A549 (cell line): ENCODE data around the gene EBF3. TPM values are rescaled to one million over a fixed set of nuclear protein-coding genes. Genes with fewer than 3 reads are reported as not detected.

Experiments used
- ATAC-seq, 2 experiments: fragments of 200-7000 bp in 1 of 2; fragments of >200 bp in 1 of 2; cut with Nextera tagmentation in 1 of 2; cut with Tn5 transposase in 1 of 2; 3 replicates each; pipeline versions ENCODE4 v1.8.0 to v1.9.1; 2018 to 2020; ENCODE audit warnings: mild to moderate bottlenecking in 1 of 2, moderate library complexity in 1 of 2
- CTCF ChIA-PET: fragments of 300-600 bp; sonication (Branson Sonifier 250); formaldehyde crosslinking; extraction: SDS; loops from one replicate; lab custom pipeline; 2021; ENCODE audit warnings: antibody characterized with exemption, inconsistent platforms; lab: Yijun Ruan, JAX
- POLR2A ChIA-PET: fragments of 350-600 bp; formaldehyde crosslinking; extraction: SDS; loops from one replicate; lab custom pipeline; 2021; ENCODE audit warnings: antibody characterized with exemption, inconsistent platforms; lab: Yijun Ruan, JAX
- DNase-seq, 2 experiments: peaks; one replicate each; pipeline versions ENCODE4 v3.0.0 to v3.0.0-alpha.2; 2011 to 2016; ENCODE audit warnings: low read depth in 1 of 2, low spot score in 1 of 2
- FAIRE-seq: peaks from 2 replicates; lab custom pipeline; 2011; peaks lifted over from hg19 to GRCh38; lab: Jason Lieb, UNC
- H3K27ac ChIP-seq, 2 experiments: fragments of >200 bp; sonication (Bioruptor Twin); formaldehyde crosslinking; 3 replicates each; pipeline ENCODE4 v1.5.1; 2016 to 2017
- H3K4me1 ChIP-seq: fragments of >200 bp; sonication (Bioruptor Twin); formaldehyde crosslinking; 3 replicates; pipeline ENCODE4 v1.6.1; 2016
- H3K4me2 ChIP-seq: fragments of >200 bp; sonication (Bioruptor Twin); formaldehyde crosslinking; 3 replicates; pipeline ENCODE4 v1.6.1; 2016
- H3K4me3 ChIP-seq: fragments of >200 bp; sonication (Bioruptor Twin); formaldehyde crosslinking; 3 replicates; pipeline ENCODE4 v1.5.1; 2016
- H3K9me3 ChIP-seq: fragments of >200 bp; sonication (Bioruptor Twin); formaldehyde crosslinking; 3 replicates; pipeline ENCODE4 v1.6.1; 2016
- CBX8 ChIP-seq: fragments of 200-600 bp; sonication (generic); IDR thresholded peaks from 2 replicates; pipeline ENCODE4 v1.6.1; 2016
- CEBPB ChIP-seq, 2 experiments: fragments of >200 bp in 1 of 2; sonication (Bioruptor Twin) in 1 of 2; formaldehyde crosslinking in 1 of 2; IDR thresholded peaks; 2 replicates each; pipeline ENCODE4 v1.6.1; 2012 to 2016
- EHF ChIP-seq: fragments of 250-450 bp; sonication (Bioruptor Pico); IDR thresholded peaks from 2 replicates; pipeline ENCODE4 v1.5.0; 2020; ENCODE audit warnings: mild to moderate bottlenecking
- EHMT2 ChIP-seq: fragments of 200-600 bp; sonication (generic); IDR thresholded peaks from 2 replicates; pipeline ENCODE4 v1.6.1; 2016; ENCODE audit warnings: antibody characterized with exemption, low read depth, mild to moderate bottlenecking, moderate library complexity
- ESRRA ChIP-seq: fragments of 150-350 bp; IDR thresholded peaks from 2 replicates; pipeline ENCODE4 v1.6.1; 2014; ENCODE audit warnings: mild to moderate bottlenecking, low read length, borderline replicate concordance
- FOSL2 ChIP-seq, 2 experiments: fragments of 450-650 bp in 1 of 2; fragments of >200 bp in 1 of 2; sonication (Bioruptor Twin) in 1 of 2; formaldehyde crosslinking; IDR thresholded peaks; 2 replicates each; pipeline versions ENCODE4 v1.5.0 to v1.6.1; 2016 to 2020; ENCODE audit warnings: mild to moderate bottlenecking in 1 of 2, moderate library complexity in 1 of 2
- GATA3 ChIP-seq: IDR thresholded peaks from 2 replicates; pipeline ENCODE4 v1.6.1; 2012; ENCODE audit warnings: borderline replicate concordance
- HOXB13 ChIP-seq: fragments of 250-450 bp; sonication (Bioruptor Pico); IDR thresholded peaks from 2 replicates; pipeline ENCODE4 v1.5.0; 2020; ENCODE audit warnings: low read depth, mild to moderate bottlenecking, moderate library complexity
- JUN ChIP-seq, 2 experiments: fragments of >200 bp; sonication (Bioruptor Twin); formaldehyde crosslinking; IDR thresholded peaks; 2 replicates in 1 of 2; 3 replicates in 1 of 2; pipeline ENCODE4 v1.6.1; 2016 to 2017
- NFE2L2 ChIP-seq: fragments of 150-350 bp; conservative IDR thresholded peaks from 2 replicates; pipeline ENCODE4 v1.6.1; 2014; ENCODE audit warnings: low read length
- RAD21 ChIP-seq, 2 experiments: fragments of >200 bp in 1 of 2; sonication (Bioruptor Twin) in 1 of 2; formaldehyde crosslinking in 1 of 2; IDR thresholded peaks in 1 of 2; conservative IDR thresholded peaks in 1 of 2; 2 replicates in 1 of 2; 3 replicates in 1 of 2; pipeline ENCODE4 v1.6.1; 2012 to 2018; ENCODE audit warnings: inconsistent platforms in 1 of 2
- RNF2 ChIP-seq: fragments of 200-600 bp; sonication (generic); IDR thresholded peaks from 2 replicates; pipeline ENCODE4 v1.6.1; 2016; ENCODE audit warnings: low read depth, mild to moderate bottlenecking, antibody characterized with exemption, moderate library complexity, borderline replicate concordance
- SREBF2 ChIP-seq: fragments of 450-650 bp; IDR thresholded peaks from 2 replicates; pipeline ENCODE4 v1.6.1; 2014; ENCODE audit warnings: mild to moderate bottlenecking, moderate library complexity
- TFCP2L1 ChIP-seq: fragments of 250-450 bp; sonication (Bioruptor Pico); IDR thresholded peaks from 2 replicates; pipeline ENCODE4 v1.5.0; 2021; ENCODE audit warnings: mild to moderate bottlenecking
- TP53 ChIP-seq: fragments of 250-450 bp; sonication (Bioruptor Pico); IDR thresholded peaks from 2 replicates; pipeline ENCODE4 v1.5.0; 2021; ENCODE audit warnings: mild to moderate bottlenecking, moderate library complexity
- ZC3H11A ChIP-seq: fragments of 450-650 bp; IDR thresholded peaks from 2 replicates; pipeline ENCODE4 v1.6.1; 2014; ENCODE audit warnings: antibody characterized with exemption, mild to moderate bottlenecking
- ZSCAN20 ChIP-seq: fragments of 250-450 bp; sonication (Bioruptor Pico); IDR thresholded peaks from 2 replicates; pipeline ENCODE4 v1.8.0; 2022; ENCODE audit warnings: mild to moderate bottlenecking, moderate library complexity
- WGBS: methylation state at CpG from one replicate; pipeline ENCODE4 v1.1.6; 2017; ENCODE audit errors: missing lambda C conversion rate; 5-methylcytosine and 5-hydroxymethylcytosine counted together
- polyA plus RNA-seq, 4 experiments: library from polyadenylated mRNA; depleted of rRNA in 3 of 4; stranded (reverse); fragments of >200 nt; fragmentation: RNase III in 1 of 4; extraction: RNeasy Plus Mini Kit Qiagen cat#74134 plus additional on column Dnase treatment in 1 of 4; gene quantifications; 2 replicates in 3 of 4; 3 replicates in 1 of 4; pipeline ENCODE4 v1.2.3, GENCODE V29; 2011 to 2017
- TF ChIP-seq, protein P1 (sequence below): fragments of 150-350 bp; IDR thresholded peaks from 2 replicates; pipeline ENCODE4 v1.6.1; 2014; ENCODE audit warnings: low read depth, mild to moderate bottlenecking, low read length
- TF ChIP-seq, protein P2 (sequence below): fragments of 250-450 bp; sonication (Bioruptor Pico); IDR thresholded peaks from 2 replicates; pipeline ENCODE4 v1.5.0; 2020; ENCODE audit warnings: low read depth, mild to moderate bottlenecking, moderate library complexity
- TF ChIP-seq, protein P3 (sequence below): fragments of >200 bp; sonication (Bioruptor Twin); formaldehyde crosslinking; IDR thresholded peaks from 3 replicates; pipeline ENCODE4 v1.5.1; 2016
- TF ChIP-seq, protein P4 (sequence below): fragments of 250-450 bp; sonication (Bioruptor Pico); IDR thresholded peaks from 2 replicates; pipeline ENCODE4 v1.5.0; 2021; ENCODE audit warnings: mild to moderate bottlenecking, moderate library complexity, borderline replicate concordance

EBF3 gene
- polyA plus RNA-seq, 2 of the 4 experiments (the other 2 are of a cell fraction), result 0.12 TPM; not detected in 1

DNA sequence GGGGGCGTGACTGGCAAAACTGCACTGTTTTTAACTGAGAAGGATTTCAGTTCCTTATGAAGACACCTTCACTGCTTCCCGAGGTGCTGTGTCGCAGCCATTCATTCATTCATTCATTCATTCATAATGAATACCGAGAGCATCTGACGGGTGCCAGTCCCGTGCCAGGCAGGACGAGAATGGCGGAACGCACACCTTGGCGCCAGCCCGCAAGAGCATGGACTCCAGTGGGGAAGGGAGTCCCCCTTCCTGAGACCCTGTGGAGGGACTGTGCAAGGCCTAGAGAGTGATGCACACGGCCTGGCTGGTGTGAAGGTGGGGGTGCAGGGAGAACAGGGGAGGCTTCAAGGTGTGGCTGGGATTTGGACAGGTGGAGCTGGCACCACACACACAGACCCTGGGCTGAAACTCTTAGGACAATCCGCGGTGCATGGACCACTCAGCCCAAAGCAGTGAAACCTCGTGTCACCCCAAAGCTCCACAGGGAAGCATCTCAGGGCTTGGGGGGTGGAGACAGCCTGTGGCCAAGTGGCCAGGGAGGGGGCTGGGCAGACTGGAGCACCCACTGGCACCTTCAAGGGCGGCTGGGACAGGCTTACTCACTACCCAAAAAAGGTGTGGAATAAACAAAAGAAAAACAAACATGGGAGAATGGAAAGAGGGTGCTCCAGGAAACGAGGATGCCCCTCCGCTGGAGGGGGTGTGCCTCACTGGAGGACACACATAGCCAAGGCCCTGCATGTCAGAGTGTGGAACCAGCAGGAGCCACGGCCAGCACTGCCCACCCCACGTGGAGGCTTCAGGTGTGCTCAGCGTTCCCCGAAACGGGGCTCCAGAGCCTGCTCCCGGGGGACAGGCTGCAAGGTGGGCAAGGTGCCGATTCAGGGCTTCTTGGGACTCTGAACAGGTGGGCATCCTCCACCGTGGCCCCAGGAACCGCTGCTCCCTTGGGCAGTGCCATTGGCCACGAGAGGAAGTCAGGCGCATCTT lies 37.7 kb downstream of the EBF3 start:
- Histone ChIP-seq H3K4me3 (no peak overlapping the region), H3K9me3 (no peaks in the 10 kb centered on the region), H3K4me2 (no peak overlapping the region), H3K4me1 (no peaks in the 10 kb centered on the region), H3K27ac (no peak overlapping the region)
- ATAC-seq, result no peak
- TF ChIP-seq, protein P1, sequence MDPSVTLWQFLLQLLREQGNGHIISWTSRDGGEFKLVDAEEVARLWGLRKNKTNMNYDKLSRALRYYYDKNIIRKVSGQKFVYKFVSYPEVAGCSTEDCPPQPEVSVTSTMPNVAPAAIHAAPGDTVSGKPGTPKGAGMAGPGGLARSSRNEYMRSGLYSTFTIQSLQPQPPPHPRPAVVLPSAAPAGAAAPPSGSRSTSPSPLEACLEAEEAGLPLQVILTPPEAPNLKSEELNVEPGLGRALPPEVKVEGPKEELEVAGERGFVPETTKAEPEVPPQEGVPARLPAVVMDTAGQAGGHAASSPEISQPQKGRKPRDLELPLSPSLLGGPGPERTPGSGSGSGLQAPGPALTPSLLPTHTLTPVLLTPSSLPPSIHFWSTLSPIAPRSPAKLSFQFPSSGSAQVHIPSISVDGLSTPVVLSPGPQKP, result no peak
- TF ChIP-seq HOXB13 (CRISPR knock-in tag), result no peak
- POLR2A ChIA-PET, result no interaction called here
- FAIRE-seq, result no peak
- CTCF ChIA-PET, result interaction anchor here (0.6 kb wide), 1 partner anchor 779 kb away, joined by 3 read pairs; no protein-coding TSS in a partner anchor
- DNase-seq, result no peak
- 39% methylated on average over 29 of the region's 29 CpGs for WGBS

DNA sequence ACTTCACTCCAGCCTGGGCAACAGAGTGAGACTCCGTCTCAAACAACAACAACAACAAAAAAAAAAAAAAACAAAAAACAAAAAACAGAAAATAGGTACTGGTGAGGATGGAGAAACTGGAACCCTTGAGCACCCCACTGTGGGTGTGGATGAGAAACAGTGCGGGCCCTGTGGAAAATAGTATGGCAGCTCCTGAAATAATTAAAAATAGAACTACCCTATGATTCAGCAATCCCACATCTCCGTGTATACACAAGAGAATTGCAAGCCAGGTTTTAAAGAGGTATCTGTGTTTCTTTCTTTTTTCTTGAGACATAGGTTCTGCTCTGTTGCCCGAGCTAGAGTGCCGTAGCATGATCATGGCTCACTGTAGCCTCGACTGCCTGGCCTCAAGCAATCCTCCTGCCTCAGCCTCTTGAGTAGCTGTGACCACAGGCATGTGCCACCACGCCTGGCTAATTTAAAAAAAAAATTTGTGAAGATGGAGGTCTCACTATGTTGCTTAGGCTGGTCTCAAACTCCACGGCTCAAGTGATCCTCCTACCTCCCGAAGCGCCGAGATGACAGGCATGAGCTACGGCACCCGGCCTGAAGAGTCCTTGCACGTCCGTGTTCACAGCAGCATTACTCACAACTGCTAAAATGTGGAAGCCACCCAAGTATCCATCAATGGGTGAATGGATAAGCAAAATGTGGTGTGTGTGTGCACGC lies 39.5 kb downstream of the EBF3 start:
- no peak for ATAC-seq
- Histone ChIP-seq H3K4me3 (no peak overlapping the region), H3K9me3 (no peaks in the 10 kb centered on the region), H3K27ac (no peak overlapping the region), H3K4me2 (no peak overlapping the region), H3K4me1 (no peaks in the 10 kb centered on the region)
- no peak for DNase-seq
- WGBS, result 65% methylated on average over 16 of the region's 16 CpGs
- FAIRE-seq, result no peak
- POLR2A ChIA-PET, result no interaction called here
- no peak for TF ChIP-seq FOSL2 (IDR thresholded peaks at IDR 0.05)
- no peak for TF ChIP-seq FOSL2 (CRISPR knock-in tag; IDR thresholded peaks at IDR 0.05)
- TF ChIP-seq TFCP2L1 (CRISPR knock-in tag), result no peak
- no peak for TF ChIP-seq ESRRA
- no peak for TF ChIP-seq TP53 (CRISPR knock-in tag)
- no peak for TF ChIP-seq EHF (CRISPR knock-in tag)
- TF ChIP-seq, protein P2, sequence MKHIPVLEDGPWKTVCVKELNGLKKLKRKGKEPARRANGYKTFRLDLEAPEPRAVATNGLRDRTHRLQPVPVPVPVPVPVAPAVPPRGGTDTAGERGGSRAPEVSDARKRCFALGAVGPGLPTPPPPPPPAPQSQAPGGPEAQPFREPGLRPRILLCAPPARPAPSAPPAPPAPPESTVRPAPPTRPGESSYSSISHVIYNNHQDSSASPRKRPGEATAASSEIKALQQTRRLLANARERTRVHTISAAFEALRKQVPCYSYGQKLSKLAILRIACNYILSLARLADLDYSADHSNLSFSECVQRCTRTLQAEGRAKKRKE (CRISPR knock-in tag), result no peak
- TF ChIP-seq SREBF2, result no peak
- TF ChIP-seq EHMT2, result no peak
- TF ChIP-seq JUN (IDR thresholded peaks at IDR 0.05), result no peak
- no peak for TF ChIP-seq ZC3H11A
- TF ChIP-seq RAD21 (conservative IDR thresholded peaks at IDR 0.05 in 1 of 2, IDR thresholded peaks at IDR 0.05 in 1 of 2), result no peak
- TF ChIP-seq CBX8, result no peak
- TF ChIP-seq, protein P3, sequence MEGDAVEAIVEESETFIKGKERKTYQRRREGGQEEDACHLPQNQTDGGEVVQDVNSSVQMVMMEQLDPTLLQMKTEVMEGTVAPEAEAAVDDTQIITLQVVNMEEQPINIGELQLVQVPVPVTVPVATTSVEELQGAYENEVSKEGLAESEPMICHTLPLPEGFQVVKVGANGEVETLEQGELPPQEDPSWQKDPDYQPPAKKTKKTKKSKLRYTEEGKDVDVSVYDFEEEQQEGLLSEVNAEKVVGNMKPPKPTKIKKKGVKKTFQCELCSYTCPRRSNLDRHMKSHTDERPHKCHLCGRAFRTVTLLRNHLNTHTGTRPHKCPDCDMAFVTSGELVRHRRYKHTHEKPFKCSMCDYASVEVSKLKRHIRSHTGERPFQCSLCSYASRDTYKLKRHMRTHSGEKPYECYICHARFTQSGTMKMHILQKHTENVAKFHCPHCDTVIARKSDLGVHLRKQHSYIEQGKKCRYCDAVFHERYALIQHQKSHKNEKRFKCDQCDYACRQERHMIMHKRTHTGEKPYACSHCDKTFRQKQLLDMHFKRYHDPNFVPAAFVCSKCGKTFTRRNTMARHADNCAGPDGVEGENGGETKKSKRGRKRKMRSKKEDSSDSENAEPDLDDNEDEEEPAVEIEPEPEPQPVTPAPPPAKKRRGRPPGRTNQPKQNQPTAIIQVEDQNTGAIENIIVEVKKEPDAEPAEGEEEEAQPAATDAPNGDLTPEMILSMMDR, result no peak
- TF ChIP-seq NFE2L2, result no peak
- no peak for TF ChIP-seq RNF2
- no peak for TF ChIP-seq GATA3
- no peak for TF ChIP-seq CEBPB (IDR thresholded peaks at IDR 0.05)
- TF ChIP-seq ZSCAN20 (CRISPR knock-in tag), result no peak
- TF ChIP-seq, protein P4, sequence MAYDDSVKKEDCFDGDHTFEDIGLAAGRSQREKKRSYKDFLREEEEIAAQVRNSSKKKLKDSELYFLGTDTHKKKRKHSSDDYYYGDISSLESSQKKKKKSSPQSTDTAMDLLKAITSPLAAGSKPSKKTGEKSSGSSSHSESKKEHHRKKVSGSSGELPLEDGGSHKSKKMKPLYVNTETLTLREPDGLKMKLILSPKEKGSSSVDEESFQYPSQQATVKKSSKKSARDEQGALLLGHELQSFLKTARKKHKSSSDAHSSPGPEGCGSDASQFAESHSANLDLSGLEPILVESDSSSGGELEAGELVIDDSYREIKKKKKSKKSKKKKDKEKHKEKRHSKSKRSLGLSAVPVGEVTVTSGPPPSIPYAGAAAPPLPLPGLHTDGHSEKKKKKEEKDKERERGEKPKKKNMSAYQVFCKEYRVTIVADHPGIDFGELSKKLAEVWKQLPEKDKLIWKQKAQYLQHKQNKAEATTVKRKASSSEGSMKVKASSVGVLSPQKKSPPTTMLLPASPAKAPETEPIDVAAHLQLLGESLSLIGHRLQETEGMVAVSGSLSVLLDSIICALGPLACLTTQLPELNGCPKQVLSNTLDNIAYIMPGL (CRISPR knock-in tag), result no peak
- CTCF ChIA-PET, result interaction anchor here (0.6 kb wide), 1 partner anchor 1658 kb away, joined by 3 read pairs; no protein-coding TSS in a partner anchor
